K562 (cell line): ENCODE measurements around the gene PSORS1C1.

Source experiments
- CCAR2 ChIP-seq: fragments of 200-400 bp; formaldehyde crosslinking; IDR thresholded peaks from 2 replicates; pipeline ENCODE4 v1.6.1; 2017; ENCODE audit warnings: mild to moderate bottlenecking, low read depth, low read length
- CTCF ChIP-seq, 3 experiments: IDR thresholded peaks in 2 of 3; conservative IDR thresholded peaks in 1 of 3; 2 replicates each; pipeline ENCODE4 v1.5.1; 2011 to 2012; ENCODE audit warnings: low read length in 3 of 3, mild to moderate bottlenecking in 3 of 3, control low read depth in 2 of 3, improper control_type of control experiment in 1 of 3, inconsistent platforms in 1 of 3, low read depth in 1 of 3, mixed read lengths in 1 of 3, moderate library complexity in 1 of 3; ENCODE audit not compliant: insufficient read depth in 2 of 3
- EZH2 ChIP-seq: IDR thresholded peaks from 2 replicates; pipeline ENCODE4 v1.6.1; 2012; ENCODE audit warnings: low read depth, mild to moderate bottlenecking, inconsistent platforms, low read length, borderline replicate concordance
- GTF3C2 ChIP-seq: IDR thresholded peaks from 3 replicates; pipeline ENCODE4 v1.6.1; 2011; ENCODE audit warnings: borderline replicate concordance, mild to moderate bottlenecking, moderate library complexity; ENCODE audit not compliant: insufficient read length; ENCODE audit errors: extremely low read depth
- JUND ChIP-seq, 2 experiments: IDR thresholded peaks; 2 replicates in 1 of 2; 3 replicates in 1 of 2; pipeline ENCODE4 v1.6.1; 2011; ENCODE audit warnings: borderline replicate concordance in 2 of 2, low read depth in 2 of 2, low read length in 2 of 2, improper control_type of control experiment in 1 of 2, missing biosample characterization in 1 of 2, missing genetic modification characterization in 1 of 2, missing genetic modification reagents in 1 of 2
- ZBTB34 ChIP-seq: fragments of 250-450 bp; sonication (Bioruptor Pico); IDR thresholded peaks from 2 replicates; pipeline ENCODE4 v1.8.0; 2021; ENCODE audit warnings: mild to moderate bottlenecking, moderate library complexity
- ZNF124 ChIP-seq: sonication (generic); formaldehyde crosslinking; IDR thresholded peaks from 2 replicates; pipeline ENCODE4 v1.8.1; 2022; ENCODE audit warnings: missing genetic modification reagents
- ZNF766 ChIP-seq: fragments of 200-800 bp; sonication (Bioruptor generic); conservative IDR thresholded peaks from 2 replicates; pipeline ENCODE4 v1.6.1; 2016; ENCODE audit warnings: missing genetic modification characterization, missing compliant biosample characterization

- TF ChIP-seq JUND (IDR thresholded peaks at IDR 0.05; ENCODE audit: borderline replicate concordance, low read depth, low read length) = no peak
- TF ChIP-seq JUND (tag; IDR thresholded peaks at IDR 0.05; ENCODE audit: borderline replicate concordance, low read depth, low read length) = no peak
- no peak for TF ChIP-seq CTCF (IDR thresholded peaks at IDR 0.05 in 2 of 3, conservative IDR thresholded peaks at IDR 0.05 in 1 of 3; ENCODE audit: insufficient read depth in 2 of 3, low read depth in 1 of 3, low read length in 3 of 3)
- TF ChIP-seq ZNF124 (CRISPR knock-in tag) = no peak
- no peak for TF ChIP-seq ZNF766 (CRISPR knock-in tag)
- no peak for TF ChIP-seq GTF3C2
- no peak for TF ChIP-seq EZH2
- no peak for TF ChIP-seq CCAR2
- no peak for TF ChIP-seq ZBTB34 (CRISPR knock-in tag)
Observed at GRCh38 chr6:31144970-31145340, 30.4 kb downstream of the PSORS1C1 start.
